Gastrocnemius medialis (tissue), 4 donors: ENCODE measurements around the gene LRRC45. TPM values are rescaled to one million over a fixed set of nuclear protein-coding genes. Genes with fewer than 3 reads are reported as not detected.

Source experiments
- ATAC-seq, 2 donors: fragments of 150-250 bp; one replicate each; pipeline ENCODE4 v1.9.1; 2016
- DNase-seq, 2 donors: peaks; one replicate each; pipeline ENCODE4 v3.0.0-alpha.2; 2019
- H3K27ac ChIP-seq, 4 donors: fragments of 200-600 bp; sonication (generic); 1 replicate in 1 of 4; 2 replicates in 3 of 4; pipeline ENCODE4 v1.5.1; 2016 to 2018; ENCODE audit warnings: mild to moderate bottlenecking in 2 of 4, moderate library complexity in 1 of 4
- H3K27me3 ChIP-seq, 3 donors: fragments of 200-600 bp; sonication (generic) in 2 of 3; 1 replicate in 1 of 3; 2 replicates in 2 of 3; pipeline versions ENCODE4 v1.5.1 to v1.6.0; 2016 to 2019; ENCODE audit warnings: mild to moderate bottlenecking in 1 of 3, moderate library complexity in 1 of 3
- H3K36me3 ChIP-seq, 2 donors: fragments of 200-600 bp; sonication (generic) in 1 of 2; one replicate each; pipeline ENCODE4 v1.5.1; 2017 to 2018
- H3K4me1 ChIP-seq, 2 donors: fragments of 200-600 bp; sonication (generic) in 1 of 2; one replicate each; pipeline ENCODE4 v1.5.1; 2016 to 2017; ENCODE audit warnings: mild to moderate bottlenecking in 2 of 2
- H3K4me3 ChIP-seq, 4 donors: fragments of 200-600 bp; sonication (generic) in 3 of 4; 1 replicate in 1 of 4; 2 replicates in 3 of 4; pipeline ENCODE4 v1.5.1; 2016 to 2019; ENCODE audit warnings: mild to moderate bottlenecking in 2 of 4
- H3K9me3 ChIP-seq, 3 donors: fragments of 200-600 bp; sonication (generic) in 2 of 3; 1 replicate in 1 of 3; 2 replicates in 2 of 3; pipeline ENCODE4 v1.5.1; 2016 to 2019
- POLR2A ChIP-seq, 2 donors: fragments of 450-650 bp; IDR thresholded peaks; one replicate each; pipeline ENCODE4 v1.6.1; 2017; ENCODE audit warnings: antibody characterized with exemption in 2 of 2, mild to moderate bottlenecking in 2 of 2, moderate library complexity in 2 of 2
- in situ Hi-C, 4 donors: fragments of 200-750 bp; cut with MboI; loops; one replicate each; pipeline versions ENCODE4 v1.15.0 to v1.8.0; 2017; ENCODE audit warnings: low sequenced_read_pairs in 4 of 4
- intact Hi-C: fragments of 100-400 bp; cut with DNase I; formaldehyde crosslinking; loops from one replicate; pipeline ENCODE4 v1.15.1; 2023; ENCODE audit warnings: low total_unique reads
- total RNA-seq, 4 donors: library from RNA; depleted of rRNA; stranded (reverse); fragments of >200 nt; gene quantifications; one replicate each; pipeline versions ENCODE4 v1.1.0 to v1.2.3, GENCODE V29; 2016
- TF ChIP-seq, protein P1 (sequence below), 5 experiments: fragments of 450-650 bp in 3 of 5; fragments of 200-600 bp in 2 of 5; sonication (generic) in 2 of 5; IDR thresholded peaks in 4 of 5; conservative IDR thresholded peaks in 1 of 5; 1 replicate in 4 of 5; 2 replicates in 1 of 5; pipeline ENCODE4 v1.5.1; 2016 to 2019; ENCODE audit warnings: antibody characterized with exemption in 5 of 5, mild to moderate bottlenecking in 3 of 5, moderate library complexity in 3 of 5

Gene LRRC45
- total RNA-seq, 4 donors from 2014 or later = 1.1 to 5.0 (median 3.8) TPM

DNA sequence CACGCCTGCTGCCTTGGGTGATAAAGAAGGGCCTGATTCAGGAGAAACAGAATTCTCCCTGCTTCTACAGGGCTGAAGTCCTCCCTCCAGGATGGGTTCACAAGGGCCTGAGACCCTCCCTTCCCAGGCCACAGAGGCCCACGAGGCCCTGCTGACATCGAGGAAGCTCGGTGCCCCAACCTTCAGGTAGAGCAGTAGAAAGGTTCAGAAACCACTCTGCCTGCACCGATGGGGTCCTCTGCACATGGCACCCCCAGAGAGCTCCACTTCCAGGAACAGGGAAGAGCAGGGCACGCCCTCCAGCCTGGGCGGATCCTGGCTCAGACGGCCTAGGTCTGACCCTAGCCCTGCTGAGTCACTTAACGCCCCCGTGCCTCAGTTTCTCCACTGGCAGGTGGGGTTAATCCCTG is 1.2 kb upstream of the LRRC45 start:
- H3K27me3 ChIP-seq = no peaks in the 10 kb centered on the region
- H3K9me3 ChIP-seq = no peaks in the 10 kb centered on the region
- DNase-seq (no peak), ATAC-seq (no peak)
- peaks cover 25 to 63% of the 10 kb centered on the region in 2 donors for H3K4me1 ChIP-seq
- in situ Hi-C loops = loop anchor here in 1 of 4 donors (5.0 kb wide), 1 partner anchor 60 kb away; the partner anchor contains the start of gene NOTUM
- TF ChIP-seq POLR2A (IDR thresholded peaks at IDR 0.05) = no peak
- TF ChIP-seq, protein P1, sequence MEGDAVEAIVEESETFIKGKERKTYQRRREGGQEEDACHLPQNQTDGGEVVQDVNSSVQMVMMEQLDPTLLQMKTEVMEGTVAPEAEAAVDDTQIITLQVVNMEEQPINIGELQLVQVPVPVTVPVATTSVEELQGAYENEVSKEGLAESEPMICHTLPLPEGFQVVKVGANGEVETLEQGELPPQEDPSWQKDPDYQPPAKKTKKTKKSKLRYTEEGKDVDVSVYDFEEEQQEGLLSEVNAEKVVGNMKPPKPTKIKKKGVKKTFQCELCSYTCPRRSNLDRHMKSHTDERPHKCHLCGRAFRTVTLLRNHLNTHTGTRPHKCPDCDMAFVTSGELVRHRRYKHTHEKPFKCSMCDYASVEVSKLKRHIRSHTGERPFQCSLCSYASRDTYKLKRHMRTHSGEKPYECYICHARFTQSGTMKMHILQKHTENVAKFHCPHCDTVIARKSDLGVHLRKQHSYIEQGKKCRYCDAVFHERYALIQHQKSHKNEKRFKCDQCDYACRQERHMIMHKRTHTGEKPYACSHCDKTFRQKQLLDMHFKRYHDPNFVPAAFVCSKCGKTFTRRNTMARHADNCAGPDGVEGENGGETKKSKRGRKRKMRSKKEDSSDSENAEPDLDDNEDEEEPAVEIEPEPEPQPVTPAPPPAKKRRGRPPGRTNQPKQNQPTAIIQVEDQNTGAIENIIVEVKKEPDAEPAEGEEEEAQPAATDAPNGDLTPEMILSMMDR (IDR thresholded peaks at IDR 0.05 in 4 of 5, conservative IDR thresholded peaks at IDR 0.05 in 1 of 5) = no peak
- H3K4me3 ChIP-seq = peak overlapping the region; percentile 89 to 92 (median 92)
- H3K27ac ChIP-seq = peak overlapping the region in 3 of 4 donors; percentile 79 to 86 (median 79)
- no peaks in the 10 kb centered on the region for H3K36me3 ChIP-seq
- intact Hi-C loops = loop anchor here (1.0 kb wide), 1 partner anchor 63 kb away; no protein-coding TSS in a partner anchor

DNA sequence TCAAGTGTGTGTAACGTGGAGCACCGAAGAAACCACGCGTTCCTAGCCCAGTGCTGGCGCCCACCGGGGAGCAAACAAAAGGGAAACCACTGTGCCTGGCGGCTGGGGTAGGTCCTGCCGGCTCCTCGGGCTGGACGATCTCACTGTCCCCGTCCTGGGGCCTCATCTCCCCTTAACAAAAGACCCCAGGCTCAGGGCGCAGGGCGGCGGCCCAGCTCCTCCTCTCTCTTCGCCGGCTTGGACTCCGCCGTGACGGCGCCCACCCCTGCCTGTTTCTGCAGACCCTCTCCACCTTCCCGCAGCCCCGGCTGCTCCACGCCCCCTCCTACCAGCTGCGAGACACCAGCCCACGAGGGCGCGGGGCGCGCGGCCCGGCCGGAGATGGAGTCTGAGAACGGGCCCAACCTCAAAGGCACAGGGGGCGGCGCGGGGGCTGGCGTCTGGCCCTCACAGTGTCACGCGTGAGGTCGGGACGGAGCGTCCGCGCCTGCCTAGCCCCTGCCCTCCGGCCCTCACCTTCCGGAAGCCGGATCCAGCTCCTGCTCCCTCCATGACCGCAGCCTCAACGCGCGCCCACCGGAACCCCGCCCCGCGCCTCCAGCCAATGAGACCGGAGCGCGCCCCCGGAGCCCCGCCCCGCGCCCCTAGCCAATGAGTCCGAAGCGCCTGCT is 660 bp upstream of the LRRC45 start, which contains the start of gene CENPX:
Gene CENPX, minus strand, starts transcription at position 569 of the 671 bp plus-strand sequence. Its CDS starts 17 bp downstream, at position 552.
- intact Hi-C loops = no loop called here
- H3K27me3 ChIP-seq = no peaks in the 10 kb centered on the region
- ATAC-seq = no peak

DNA sequence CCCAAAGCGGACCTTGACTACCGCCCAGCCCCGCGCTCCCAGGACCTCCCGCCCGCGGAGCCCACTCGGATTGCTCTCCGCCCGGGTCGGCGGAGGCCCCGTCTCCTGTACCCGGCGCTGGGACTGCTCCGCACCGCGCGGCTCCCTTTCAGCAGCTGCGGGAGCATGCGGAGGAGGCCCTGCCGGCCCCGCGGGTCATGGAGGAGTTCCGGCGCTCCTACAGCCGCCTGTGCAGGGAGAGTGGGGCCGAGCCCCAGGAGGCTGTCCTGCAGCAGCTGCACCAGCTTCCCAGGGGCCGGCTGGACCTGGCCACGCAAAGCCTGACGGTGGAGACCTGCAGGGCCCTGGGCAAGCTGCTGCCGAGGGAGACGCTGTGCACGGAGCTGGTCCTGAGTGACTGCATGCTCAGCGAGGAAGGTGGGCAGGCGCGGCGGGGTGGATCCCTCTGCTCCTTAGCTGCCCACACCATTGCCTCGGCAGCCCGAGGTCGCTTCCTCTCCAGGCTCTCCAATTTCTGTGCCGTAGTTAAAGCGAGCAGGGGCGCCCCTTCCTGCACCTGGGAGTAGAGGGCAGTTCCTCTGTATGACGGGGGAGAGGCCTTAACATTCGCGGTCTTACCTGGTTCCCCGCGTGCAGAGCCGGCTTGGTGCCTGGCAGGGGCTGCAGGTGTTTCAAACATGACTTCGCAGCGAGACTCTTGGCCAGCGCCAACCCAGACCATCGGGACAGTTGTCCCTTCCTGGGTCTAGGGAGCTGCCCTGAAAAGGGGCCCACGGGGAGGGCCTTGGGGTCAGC is 539 bp downstream of the LRRC45 start:
- Histone ChIP-seq H3K4me1 (peaks cover 25 to 48% of the 10 kb centered on the region in 2 donors), H3K4me3 (peak overlapping the region; percentile 76 to 92 (median 84)), H3K27me3 (no peaks in the 10 kb centered on the region), H3K9me3 (no peaks in the 10 kb centered on the region), H3K36me3 (no peaks in the 10 kb centered on the region), H3K27ac (peak overlapping the region; percentile 19 to 56 (median 30))
- intact Hi-C loops (loop anchor here (1.0 kb wide), 3 partner anchors 14 to 163 kb away; partner anchors contain the start of genes ASPSCR1, DCXR and P4HB), in situ Hi-C loops (loop anchor here in 1 of 4 donors (5.0 kb wide), 1 partner anchor 61 kb away; the partner anchor contains the start of gene NOTUM)
- ATAC-seq = peak in 1 of 2 donors; percentile 4
- no peak for DNase-seq
- no peak for TF ChIP-seq POLR2A (IDR thresholded peaks at IDR 0.05)
- TF ChIP-seq, protein P1 (IDR thresholded peaks at IDR 0.05 in 4 of 5, conservative IDR thresholded peaks at IDR 0.05 in 1 of 5) = no peak

More for the DNA sequence above, 660 bp upstream of the LRRC45 start, which contains the start of gene CENPX:
- peak within 1 kb of the TSS; percentile 78 to 86 (median 79) for H3K27ac ChIP-seq
- H3K9me3 ChIP-seq = no peaks in the 10 kb centered on the region
- no peaks in the 10 kb centered on the region for H3K36me3 ChIP-seq
- DNase-seq = no peak
- in situ Hi-C loops = loop anchor here in 1 of 4 donors (5.0 kb wide), 1 partner anchor 60 kb away; the partner anchor contains the start of gene NOTUM
- TF ChIP-seq, protein P1 (IDR thresholded peaks at IDR 0.05 in 4 of 5, conservative IDR thresholded peaks at IDR 0.05 in 1 of 5) = no peak
- peak; percentile 55 to 82 for TF ChIP-seq POLR2A (IDR thresholded peaks at IDR 0.05)
- H3K4me1 ChIP-seq = peaks cover 25 to 60% of the 10 kb centered on the region in 2 donors
- H3K4me3 ChIP-seq = peak within 1 kb of the TSS; percentile 89 to 92 (median 92)

DNA sequence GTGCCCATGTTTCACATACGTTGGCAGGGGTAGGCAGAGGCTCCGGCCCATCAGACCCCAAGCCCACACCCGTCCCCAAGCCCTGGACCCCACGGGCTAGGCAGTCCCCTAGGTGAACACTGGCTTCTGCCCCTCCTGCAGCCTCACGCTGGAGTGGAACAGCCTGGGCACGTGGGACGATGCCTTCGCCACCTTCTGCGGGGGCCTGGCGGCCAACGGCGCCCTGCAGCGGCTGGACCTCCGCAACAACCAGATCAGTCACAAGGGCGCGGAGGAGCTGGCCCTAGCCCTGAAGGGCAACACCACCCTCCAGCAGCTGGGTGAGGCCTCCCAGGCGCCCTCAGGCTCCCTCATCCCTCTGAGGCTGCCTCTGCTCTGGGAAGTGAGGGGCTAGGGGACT is 1.8 kb downstream of the LRRC45 start:
- no peak for ATAC-seq

More for the DNA sequence above, 1.8 kb downstream of the LRRC45 start:
- intact Hi-C loops (no loop called here), in situ Hi-C loops (loop anchor here in 2 of 4 donors (5.0 to 25.0 kb wide), 2 partner anchors 63 to 112 kb away; partner anchors contain the start of gene NOTUM (in 1 of the 2))
- DNase-seq = no peak
- H3K36me3 ChIP-seq = no peaks in the 10 kb centered on the region
- H3K27me3 ChIP-seq = no peaks in the 10 kb centered on the region
- no peak for TF ChIP-seq POLR2A (IDR thresholded peaks at IDR 0.05)
- TF ChIP-seq, protein P1 (IDR thresholded peaks at IDR 0.05 in 4 of 5, conservative IDR thresholded peaks at IDR 0.05 in 1 of 5) = no peak
- no peak overlapping the region for H3K4me3 ChIP-seq
- H3K27ac ChIP-seq = no peak overlapping the region
- H3K4me1 ChIP-seq = peaks cover 19 to 37% of the 10 kb centered on the region in 2 donors
- H3K9me3 ChIP-seq = no peaks in the 10 kb centered on the region
